H9 (cell line): ENCODE measurements around the gene STK38. TPM values are rescaled to one million over a fixed set of nuclear protein-coding genes. Genes with fewer than 3 reads are reported as not detected.

ENCODE experiments used
- DNase-seq: peaks from one replicate; pipeline ENCODE4 v3.0.0-alpha.2; 2017
- H2AFZ ChIP-seq: one replicate; pipeline ENCODE4 v1.6.1; 2013; ENCODE audit warnings: mild to moderate bottlenecking, low read length, control low read depth, moderate library complexity
- H2AK5ac ChIP-seq: 2 replicates; pipeline ENCODE4 v1.6.1; 2013; ENCODE audit warnings: low read length, control low read depth, mixed read lengths; ENCODE audit not compliant: insufficient read length
- H2BK120ac ChIP-seq: one replicate; pipeline ENCODE4 v1.6.1; 2013; ENCODE audit warnings: low read depth, mild to moderate bottlenecking, low read length, control low read depth, inconsistent platforms; ENCODE audit not compliant: poor library complexity, severe bottlenecking
- H2BK12ac ChIP-seq: 2 replicates; pipeline ENCODE4 v1.6.1; 2013; ENCODE audit warnings: low read length, control low read depth, mixed read lengths, low read depth; ENCODE audit not compliant: insufficient read length
- H2BK15ac ChIP-seq: 2 replicates; pipeline ENCODE4 v1.6.1; 2013; ENCODE audit warnings: low read depth, low read length, control low read depth
- H2BK20ac ChIP-seq: one replicate; pipeline ENCODE4 v1.6.1; 2013; ENCODE audit warnings: low read depth, mild to moderate bottlenecking, low read length, control low read depth, inconsistent platforms; ENCODE audit not compliant: poor library complexity, severe bottlenecking
- H2BK5ac ChIP-seq: 2 replicates; pipeline ENCODE4 v1.6.1; 2013; ENCODE audit warnings: low read length, control low read depth, mixed read lengths; ENCODE audit not compliant: insufficient read length
- H3K14ac ChIP-seq: 2 replicates; pipeline ENCODE4 v1.6.1; 2013; ENCODE audit warnings: low read length, control low read depth; ENCODE audit not compliant: insufficient read depth
- H3K18ac ChIP-seq: 2 replicates; pipeline ENCODE4 v1.6.1; 2013; ENCODE audit warnings: low read depth, mild to moderate bottlenecking, mixed read lengths, low read length, control low read depth; ENCODE audit not compliant: insufficient read length
- H3K23ac ChIP-seq: 2 replicates; pipeline ENCODE4 v1.6.1; 2013; ENCODE audit warnings: low read length, control low read depth, mixed read lengths, low read depth; ENCODE audit not compliant: insufficient read length
- H3K23me2 ChIP-seq: 2 replicates; pipeline ENCODE4 v1.6.1; 2013; ENCODE audit warnings: low read depth, mild to moderate bottlenecking, mixed read lengths, low read length, control low read depth; ENCODE audit not compliant: insufficient read length, poor library complexity, severe bottlenecking
- H3K27ac ChIP-seq: 2 replicates; pipeline ENCODE4 v1.5.1; 2013; ENCODE audit warnings: low read length, control low read depth, mixed read lengths, low read depth; ENCODE audit not compliant: insufficient read length
- H3K27me3 ChIP-seq: 2 replicates; pipeline ENCODE4 v1.6.1; 2013; ENCODE audit warnings: low read length, control low read depth, inconsistent platforms; ENCODE audit not compliant: insufficient read depth
- H3K4ac ChIP-seq: 2 replicates; pipeline ENCODE4 v1.6.1; 2013; ENCODE audit warnings: low read depth, mild to moderate bottlenecking, control low read depth, inconsistent platforms, low read length, moderate library complexity
- H3K4me1 ChIP-seq: 2 replicates; pipeline ENCODE4 v1.6.1; 2013; ENCODE audit warnings: low read length, control low read depth, inconsistent platforms; ENCODE audit not compliant: insufficient read depth
- H3K4me2 ChIP-seq: 2 replicates; pipeline ENCODE4 v1.6.1; 2013; ENCODE audit warnings: low read length, control low read depth, mixed read lengths; ENCODE audit not compliant: insufficient read length, insufficient read depth
- H3K56ac ChIP-seq: 2 replicates; pipeline ENCODE4 v1.6.1; 2013; ENCODE audit warnings: low read depth, mild to moderate bottlenecking, mixed read lengths, low read length, control low read depth; ENCODE audit not compliant: insufficient read length
- H3K79me1 ChIP-seq: 2 replicates; pipeline ENCODE4 v1.6.1; 2013; ENCODE audit warnings: low read depth, mild to moderate bottlenecking, moderate library complexity, low read length, control low read depth, inconsistent platforms; ENCODE audit not compliant: insufficient read depth, poor library complexity, severe bottlenecking
- H3K79me2 ChIP-seq: 2 replicates; pipeline ENCODE4 v1.6.1; 2013; ENCODE audit warnings: low read length, control low read depth, inconsistent platforms; ENCODE audit not compliant: insufficient read depth
- H3K9ac ChIP-seq: 2 replicates; pipeline ENCODE4 v1.6.1; 2013; ENCODE audit warnings: low read length, control low read depth, mixed read lengths; ENCODE audit not compliant: insufficient read length; ENCODE audit errors: extremely low read depth
- H3K9me3 ChIP-seq: one replicate; pipeline ENCODE4 v1.6.1; 2013; ENCODE audit warnings: low read depth, low read length, inconsistent platforms; ENCODE audit not compliant: control insufficient read depth
- H3T11ph ChIP-seq: one replicate; pipeline ENCODE4 v1.6.1; 2013; ENCODE audit warnings: mild to moderate bottlenecking, low read length, control low read depth, inconsistent platforms
- H4K20me1 ChIP-seq: one replicate; pipeline ENCODE4 v1.6.1; 2013; ENCODE audit not compliant: control insufficient read depth, insufficient read length, insufficient read depth
- H4K5ac ChIP-seq: 2 replicates; pipeline ENCODE4 v1.6.1; 2013; ENCODE audit warnings: low read depth, mild to moderate bottlenecking, mixed read lengths, low read length, control low read depth; ENCODE audit not compliant: insufficient read length
- H4K8ac ChIP-seq: replicated peaks from 2 replicates; pipeline ENCODE4 v1.6.1; 2013; ENCODE audit warnings: low read length, control low read depth, mixed read lengths, low read depth; ENCODE audit not compliant: insufficient read length
- H4K91ac ChIP-seq: 2 replicates; pipeline ENCODE4 v1.6.1; 2013; ENCODE audit warnings: low read depth, mild to moderate bottlenecking, moderate library complexity, mixed read lengths, low read length, control low read depth; ENCODE audit not compliant: insufficient read length
- H3K27ac Mint-ChIP-seq, 3 experiments: 2 replicates in 2 of 3; 3 replicates in 1 of 3; pipeline ENCODE4 v1.8.0; 2020 to 2021; ENCODE audit warnings: mixed read lengths in 3 of 3, mild to moderate bottlenecking in 1 of 3, moderate library complexity in 1 of 3
- H3K27me3 Mint-ChIP-seq: 2 replicates; pipeline ENCODE4 v1.8.0; 2021; ENCODE audit warnings: low read depth, mild to moderate bottlenecking, moderate library complexity, mixed read lengths
- H3K36me3 Mint-ChIP-seq, 3 experiments: 2 replicates in 2 of 3; 3 replicates in 1 of 3; pipeline ENCODE4 v1.8.0; 2020 to 2021; ENCODE audit warnings: low read depth in 3 of 3, mixed read lengths in 3 of 3; ENCODE audit not compliant: insufficient read depth in 1 of 3
- H3K4me1 Mint-ChIP-seq, 2 experiments: 2 replicates each; pipeline ENCODE4 v1.8.0; 2020; ENCODE audit warnings: mixed read lengths in 2 of 2
- H3K4me3 Mint-ChIP-seq, 2 experiments: 2 replicates in 1 of 2; 3 replicates in 1 of 2; pipeline ENCODE4 v1.8.0; 2020 to 2021; ENCODE audit warnings: mild to moderate bottlenecking in 2 of 2, mixed read lengths in 2 of 2, moderate library complexity in 1 of 2
- H3K9me3 Mint-ChIP-seq, 2 experiments: 2 replicates in 1 of 2; 3 replicates in 1 of 2; pipeline ENCODE4 v1.8.0; 2020; ENCODE audit warnings: mild to moderate bottlenecking in 2 of 2, mixed read lengths in 2 of 2, moderate library complexity in 1 of 2
- CTCF ChIP-seq: fragments of 200-600 bp; sonication (generic); conservative IDR thresholded peaks from 3 replicates; pipeline ENCODE4 v1.8.0; 2021; ENCODE audit warnings: antibody characterized with exemption, mild to moderate bottlenecking
- WGBS: extraction: QIAGEN DNeasy Blood & Tissue Kit; methylation state at CpG from one replicate; pipeline ENCODE4 v1.1.7; 2013; ENCODE audit warnings: missing lambda C conversion rate, low lambda C conversion rate, mixed read lengths; ENCODE audit not compliant: insufficient read length; ENCODE audit errors: extremely low coverage; 5-methylcytosine and 5-hydroxymethylcytosine counted together
- total RNA-seq: library from RNA; stranded (reverse); gene quantifications from 2 replicates; pipeline ENCODE4 v1.2.1, GENCODE V29; 2021

The STK38 gene
- total RNA-seq, 1 experiment from 2014 or later: 17.5 TPM

- H3T11ph ChIP-seq: no peak overlapping the region
- H2AK5ac ChIP-seq: no peak overlapping the region
- H3K4ac ChIP-seq: no peak overlapping the region
- H3K27me3 Mint-ChIP-seq: no peaks in the 10 kb centered on the region; the same call in none of the 2 replicates
- H3K4me1 ChIP-seq: peaks cover 5% of the 10 kb centered on the region; the same call in 1 of the 2 replicates
- H4K5ac ChIP-seq: no peak overlapping the region
- H2AFZ ChIP-seq: no peak overlapping the region
- no peak overlapping the region for H3K23ac ChIP-seq
- TF ChIP-seq CTCF: no peak
- DNase-seq: peak; percentile 28
- H3K9me3 Mint-ChIP-seq: peaks cover 0 to 2% of the 10 kb centered on the region in 2 experiments; a peak in 1 of 5 replicates
- H3K27ac Mint-ChIP-seq: peak overlapping the region in 2 of 3 experiments; percentile 72 to 85; a peak in 1 of 7 replicates
- no peak overlapping the region for H4K91ac ChIP-seq
- peak overlapping the region; percentile 98 for H3K4me2 ChIP-seq
- H3K14ac ChIP-seq: no peak overlapping the region
- H4K8ac ChIP-seq: no peak overlapping the region
- H3K4me1 Mint-ChIP-seq: peaks cover 15 to 21% of the 10 kb centered on the region in 2 experiments
- no peaks in the 10 kb centered on the region for H3K27me3 ChIP-seq
- no peak overlapping the region for H3K27ac ChIP-seq
- no peak overlapping the region for H2BK20ac ChIP-seq
- H3K9ac ChIP-seq: no peak overlapping the region
- peaks cover 10% of the 10 kb centered on the region for H3K23me2 ChIP-seq
- H3K18ac ChIP-seq: no peak overlapping the region
- H4K20me1 ChIP-seq: no peaks in the 10 kb centered on the region
- H3K56ac ChIP-seq: no peak overlapping the region
- no peak overlapping the region for H2BK5ac ChIP-seq
- no peak overlapping the region for H2BK15ac ChIP-seq
- no peak overlapping the region for H2BK120ac ChIP-seq
- peaks cover 3 to 10% (median 10%) of the 10 kb centered on the region in 3 experiments; a peak in 6 of 7 replicates for H3K36me3 Mint-ChIP-seq
- WGBS: 100% methylated on average over 2 of the region's 13 CpGs
- peak overlapping the region; percentile 95 to 99 for H3K4me3 Mint-ChIP-seq
- H2BK12ac ChIP-seq: no peak overlapping the region
- H3K79me1 ChIP-seq: no peaks in the 10 kb centered on the region
- peaks cover 8% of the 10 kb centered on the region; the same call in 1 of the 2 replicates for H3K79me2 ChIP-seq
- H3K9me3 ChIP-seq: no peaks in the 10 kb centered on the region
These were observed 544 bp upstream of the STK38 start for GRCh38 chr6:36547646-36548400.
